GF-D8 (cell line): ENCODE measurements around the gene HERPUD2.

Experiments used
- DNase-seq: peaks from one replicate; lab custom pipeline; 2025; lab: John Stamatoyannopoulos, UW

Gene HERPUD2, protein sequence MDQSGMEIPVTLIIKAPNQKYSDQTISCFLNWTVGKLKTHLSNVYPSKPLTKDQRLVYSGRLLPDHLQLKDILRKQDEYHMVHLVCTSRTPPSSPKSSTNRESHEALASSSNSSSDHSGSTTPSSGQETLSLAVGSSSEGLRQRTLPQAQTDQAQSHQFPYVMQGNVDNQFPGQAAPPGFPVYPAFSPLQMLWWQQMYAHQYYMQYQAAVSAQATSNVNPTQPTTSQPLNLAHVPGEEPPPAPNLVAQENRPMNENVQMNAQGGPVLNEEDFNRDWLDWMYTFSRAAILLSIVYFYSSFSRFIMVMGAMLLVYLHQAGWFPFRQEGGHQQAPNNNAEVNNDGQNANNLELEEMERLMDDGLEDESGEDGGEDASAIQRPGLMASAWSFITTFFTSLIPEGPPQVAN

DNA sequence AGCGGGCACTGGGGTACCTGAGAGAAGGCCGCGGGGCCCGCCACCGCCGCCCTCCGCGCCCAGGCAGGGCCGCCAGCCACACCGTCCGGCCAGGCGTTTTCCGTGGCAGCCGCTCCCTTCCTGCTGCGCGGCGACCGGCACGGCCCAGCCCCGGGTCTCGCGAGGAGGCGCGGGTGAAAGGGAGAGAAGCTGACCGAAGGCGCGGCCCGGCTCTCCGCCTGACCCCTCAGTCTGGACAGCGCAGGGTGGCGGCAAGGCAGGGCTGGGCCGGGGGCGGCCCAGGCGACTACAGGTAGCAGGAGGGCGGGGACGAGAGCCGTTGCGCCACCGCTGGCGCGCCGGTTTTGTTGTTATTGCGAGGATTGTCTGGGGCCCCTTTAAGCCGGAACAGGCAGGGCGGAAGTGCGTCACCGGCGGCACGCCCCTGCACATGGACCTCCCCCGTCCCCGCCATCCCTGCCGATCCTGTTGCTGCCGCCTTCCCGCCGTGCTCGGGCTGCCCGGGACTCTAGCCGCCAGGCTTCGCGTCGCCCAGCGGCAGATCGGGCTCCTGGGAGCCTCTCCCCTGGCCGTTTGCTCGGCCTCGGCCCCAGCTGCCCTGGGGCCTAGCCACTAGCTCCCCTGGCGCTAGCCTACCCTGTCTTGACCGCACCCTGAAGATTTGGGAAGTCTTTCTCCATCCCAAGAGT lies at the start of gene HERPUD2:
Gene HERPUD2, minus strand, starts transcription at position 352 of the 689 bp plus-strand sequence. CDS start 805 bp downstream, outside the sequence.
- DNase-seq, result peak; percentile 89

DNA sequence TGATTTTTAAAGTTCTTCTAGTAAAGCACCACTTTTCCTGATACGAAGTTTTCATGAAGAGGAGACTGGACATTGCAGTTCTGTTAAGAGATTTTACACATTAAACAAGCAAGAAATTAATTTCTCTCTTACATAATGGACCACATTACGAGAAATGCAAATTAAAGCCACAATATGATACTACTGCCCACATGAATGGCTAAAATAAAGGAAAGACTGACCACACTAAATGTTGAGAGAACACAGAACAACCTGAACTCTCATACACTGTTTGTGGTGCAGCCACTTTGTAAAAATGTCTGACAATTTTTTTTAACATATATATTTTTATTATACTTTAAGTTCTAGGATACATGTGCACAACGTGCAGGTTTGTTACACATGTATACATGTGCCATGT lies 44.0 kb upstream of the HERPUD2 start:
- DNase-seq, result no peak

DNA sequence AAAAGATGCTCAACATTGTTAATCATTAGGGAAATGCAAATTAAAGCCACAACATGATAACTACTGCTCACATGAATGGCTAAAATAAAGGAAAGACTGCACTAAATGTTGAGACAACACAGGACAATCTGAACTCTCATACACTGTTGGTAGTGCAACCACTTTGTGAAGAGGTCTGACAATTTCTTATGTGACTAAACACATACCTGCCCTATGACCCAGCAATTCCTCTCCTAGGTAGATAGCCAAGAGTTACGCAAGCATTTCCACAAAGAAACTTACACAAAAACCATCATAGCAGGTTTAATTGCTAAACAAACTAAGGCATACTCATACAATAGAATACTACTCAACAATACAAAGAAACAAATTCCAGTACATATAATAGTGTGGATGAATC lies 41.8 kb upstream of the HERPUD2 start:
- no peak for DNase-seq

DNA sequence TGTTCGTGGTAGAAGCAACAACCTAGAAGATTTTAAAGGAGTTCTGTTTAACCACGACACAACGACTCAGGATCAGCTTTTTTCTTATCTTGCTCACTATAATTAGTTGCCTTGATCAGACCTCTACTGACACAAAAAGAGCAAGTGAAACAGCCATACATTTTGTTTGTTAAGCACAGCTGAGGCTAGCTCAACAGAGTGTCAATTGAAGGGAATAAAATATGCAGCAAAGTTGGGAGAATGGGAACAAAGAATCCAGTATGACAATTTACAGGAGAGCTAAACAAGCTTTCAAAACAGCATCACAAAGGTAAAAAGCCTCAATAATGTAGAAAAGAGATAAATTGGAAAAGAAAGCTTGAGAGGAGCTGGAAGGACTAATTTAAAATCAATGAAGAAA lies 40.5 kb upstream of the HERPUD2 start:
- no peak for DNase-seq

DNA sequence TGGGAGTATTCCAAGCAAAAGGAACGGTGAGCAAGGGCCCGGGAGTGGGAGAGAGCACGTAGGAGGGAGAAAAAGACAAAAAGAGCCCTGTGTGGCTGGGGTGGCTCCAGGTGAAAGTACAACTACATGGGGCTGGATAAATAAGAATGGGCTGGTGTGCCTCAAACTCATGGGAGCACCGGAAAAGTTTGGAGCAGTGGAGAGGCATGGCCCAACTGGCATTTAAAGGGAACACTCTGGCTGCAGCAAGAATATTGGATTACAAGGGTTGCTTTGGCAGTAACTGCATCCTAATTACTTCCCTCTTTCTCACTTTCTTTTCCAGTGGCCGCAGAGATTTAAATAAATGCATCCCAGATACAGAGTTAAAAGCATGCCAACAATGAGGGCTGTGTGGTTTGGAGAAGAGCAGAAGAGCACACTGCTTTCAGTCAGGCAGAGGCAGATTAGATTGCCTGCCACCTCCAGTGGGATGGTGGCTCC lies 39.1 kb upstream of the HERPUD2 start:
- no peak for DNase-seq

DNA sequence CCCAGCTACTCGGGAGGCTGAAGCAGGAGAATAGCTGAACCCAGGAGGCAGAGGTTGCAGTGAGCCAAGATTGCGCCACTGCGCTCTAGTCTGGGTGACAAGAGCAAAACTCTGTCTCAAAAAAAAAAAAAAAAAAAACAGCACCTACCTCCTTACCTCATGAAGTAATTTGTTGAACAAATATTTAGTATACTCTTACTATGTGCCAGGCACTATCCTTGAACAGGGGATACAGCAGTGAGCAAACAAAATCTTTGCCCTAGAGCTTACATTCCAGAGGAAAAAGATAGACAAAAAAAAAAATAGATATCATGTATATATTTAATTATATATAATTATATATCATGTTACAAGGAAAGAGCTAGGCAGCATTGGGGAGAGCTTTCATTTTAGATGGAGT lies 36.4 kb upstream of the HERPUD2 start:
- no peak for DNase-seq

DNA sequence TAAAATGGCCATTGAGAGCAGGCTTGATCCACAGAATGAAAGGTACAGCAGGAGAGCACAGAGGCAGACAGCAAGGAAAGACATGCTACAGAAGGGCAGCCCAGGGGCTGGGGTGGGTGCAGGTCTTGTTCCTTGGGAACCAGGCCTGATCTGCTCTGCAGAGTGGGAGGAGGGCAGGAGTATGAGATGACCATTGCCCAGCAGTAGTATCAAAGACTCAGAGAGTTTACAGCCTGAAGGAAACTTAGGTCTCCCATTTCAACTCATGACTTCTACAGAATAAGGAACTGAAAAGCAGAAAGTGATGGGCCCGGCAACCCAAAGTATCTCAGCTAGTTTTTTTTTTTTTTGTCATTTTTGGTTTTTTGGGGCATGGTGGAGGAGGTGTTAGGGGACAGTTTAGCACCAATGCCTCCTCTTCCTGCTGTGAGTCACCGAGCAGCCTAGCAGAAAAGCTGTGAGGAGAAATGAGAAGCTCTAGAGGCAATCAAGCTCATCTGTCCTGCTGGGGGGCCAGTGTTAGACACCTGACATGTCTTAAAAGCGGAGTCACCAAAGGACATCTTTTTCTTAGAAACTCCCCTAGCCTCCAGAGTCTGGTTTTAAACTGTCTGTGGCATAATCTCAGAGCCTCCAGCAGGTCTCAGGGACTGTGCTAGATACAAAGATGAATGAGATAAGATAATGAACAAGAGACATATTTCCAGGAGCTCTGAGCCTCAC lies 34.3 kb upstream of the HERPUD2 start:
- DNase-seq, result no peak

DNA sequence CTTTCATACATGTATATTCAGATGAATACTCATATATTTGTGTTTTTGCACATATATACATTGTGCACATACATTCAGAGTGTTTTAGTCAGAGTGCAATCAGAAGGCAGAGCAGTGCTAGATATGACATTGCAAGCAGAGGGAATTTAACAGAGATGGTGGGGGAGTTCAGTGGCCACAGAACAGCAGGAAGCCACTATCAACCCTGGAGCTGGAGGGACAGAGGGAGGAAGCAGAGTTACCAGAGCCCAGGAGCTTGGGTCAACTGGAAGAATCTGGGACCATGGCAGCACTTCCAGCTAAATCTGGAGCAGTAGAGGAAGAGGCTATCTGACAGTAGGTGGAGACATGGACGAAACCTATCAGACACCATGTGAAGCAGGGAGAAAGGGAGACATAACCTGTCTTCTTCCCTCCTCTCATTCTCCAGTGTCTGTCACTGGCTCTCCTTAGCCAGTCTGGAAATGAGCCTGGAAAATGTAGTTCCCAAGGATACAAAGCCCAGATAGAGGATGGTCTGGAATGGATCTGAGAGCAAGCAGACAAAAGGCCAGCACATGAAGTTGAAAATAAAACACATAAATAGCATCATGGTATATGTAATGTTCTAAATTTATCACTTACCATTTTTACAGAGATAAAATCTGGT lies 33.6 kb upstream of the HERPUD2 start:
- DNase-seq, result no peak

DNA sequence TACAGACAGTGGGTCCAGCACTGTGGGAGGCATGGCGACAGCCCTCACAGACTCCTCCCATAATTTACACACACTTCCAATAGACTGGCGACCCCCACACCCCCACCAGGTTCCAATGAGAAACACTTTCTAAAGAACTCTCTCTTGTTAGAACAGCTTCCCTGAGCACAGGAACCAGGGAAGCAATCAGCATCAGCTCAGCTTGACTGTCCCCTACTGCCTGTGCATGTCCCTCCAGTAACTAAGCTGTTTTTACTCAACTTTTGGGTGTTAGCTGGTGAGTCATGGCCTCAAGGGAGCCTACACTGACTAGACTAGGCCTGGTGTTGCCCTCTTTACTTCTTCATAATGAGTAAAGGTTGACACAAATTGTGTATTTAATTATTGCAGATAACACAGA lies 32.6 kb upstream of the HERPUD2 start:
- DNase-seq, result no peak

DNA sequence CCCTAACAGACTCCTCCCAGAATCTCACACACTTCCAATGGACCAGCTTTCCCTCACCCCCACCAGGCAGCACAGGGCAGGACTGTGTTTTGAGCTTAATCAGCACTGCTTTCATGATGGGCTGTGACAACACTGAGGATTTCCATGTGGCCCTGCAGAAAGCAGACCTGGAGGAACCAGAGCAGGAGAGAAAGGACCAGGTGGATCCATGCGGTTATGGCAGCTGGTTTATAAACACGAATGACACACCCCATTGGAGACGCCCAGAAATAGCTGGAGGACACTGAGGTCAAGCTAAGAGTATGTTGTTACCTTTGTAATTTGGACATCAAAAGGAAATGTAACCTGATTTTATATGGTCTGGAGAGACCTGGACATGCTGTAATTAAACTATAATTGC lies 31.7 kb upstream of the HERPUD2 start:
- no peak for DNase-seq

DNA sequence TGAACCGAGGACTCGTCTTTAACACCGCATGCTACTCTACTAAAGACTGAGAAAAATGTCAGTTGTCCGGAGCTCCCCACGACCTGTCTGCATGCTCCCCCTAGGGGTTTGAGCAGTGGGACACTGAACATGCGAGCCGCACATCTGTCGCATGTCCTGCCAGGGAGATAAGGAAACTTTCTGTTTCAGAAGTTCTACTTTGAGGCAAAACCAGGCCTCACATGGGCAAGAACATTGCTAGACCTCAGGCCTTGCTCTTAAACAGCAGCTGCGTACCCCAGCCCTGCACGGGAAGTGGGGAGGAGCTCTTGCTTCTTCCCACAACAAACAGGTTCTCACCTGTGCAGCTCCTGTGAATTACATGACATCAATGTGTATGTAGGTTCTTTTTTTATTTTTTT lies 30.3 kb upstream of the HERPUD2 start:
- DNase-seq, result no peak

DNA sequence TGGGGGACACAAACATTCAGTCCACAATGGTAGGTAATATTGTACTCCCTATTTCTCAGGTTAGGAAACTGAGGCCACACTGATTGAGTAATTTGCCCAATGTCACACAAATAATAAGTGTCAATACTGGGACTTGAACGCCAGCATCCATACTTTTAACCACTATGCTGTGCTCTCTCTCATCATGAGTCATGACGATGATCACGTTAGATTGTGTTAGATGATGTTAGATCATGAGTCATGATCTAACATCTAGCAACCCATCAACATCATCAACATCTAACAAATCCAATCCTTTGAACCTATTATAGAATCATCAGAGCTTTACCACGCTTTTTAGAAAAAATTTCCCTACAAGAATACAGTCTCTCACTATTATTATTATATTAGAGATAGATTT lies 28.1 kb upstream of the HERPUD2 start:
- DNase-seq, result no peak

DNA sequence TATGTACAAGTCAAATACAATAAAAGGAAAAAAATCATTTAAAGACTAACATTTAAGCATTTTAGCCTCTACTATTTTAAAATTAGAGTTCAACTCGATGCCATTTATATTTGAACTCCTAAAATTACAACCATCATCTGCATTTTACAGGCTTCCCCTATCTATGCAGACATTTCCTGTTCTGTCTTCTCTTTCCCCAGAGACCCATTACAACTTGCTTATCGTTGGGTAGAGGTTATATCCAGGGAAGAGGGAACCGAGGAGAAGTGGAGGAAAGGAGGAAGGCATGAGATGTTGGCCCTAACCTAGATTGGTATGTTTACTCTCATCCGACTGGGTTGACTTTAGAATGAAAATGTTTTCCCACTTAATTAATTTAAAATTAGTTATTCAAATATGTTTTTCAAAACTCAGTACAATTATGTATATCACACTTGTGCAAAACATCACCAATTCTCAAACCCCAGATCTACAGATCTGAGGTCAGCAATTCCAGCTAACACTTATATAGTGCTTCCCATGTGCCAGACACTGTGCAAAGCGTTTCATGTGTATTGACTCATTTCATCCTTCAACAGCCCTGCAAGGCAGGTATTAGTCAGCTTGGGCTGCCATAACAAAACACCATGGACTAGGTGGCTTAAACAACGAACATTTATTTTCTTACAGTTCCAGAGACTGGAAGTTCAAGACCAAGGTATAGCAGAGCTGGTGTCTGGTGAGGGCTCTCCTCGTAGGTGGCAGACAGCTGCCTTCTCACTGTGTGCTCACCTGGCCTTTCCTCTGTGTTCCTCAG lies 27.3 kb upstream of the HERPUD2 start:
- peak; percentile 62 for DNase-seq

DNA sequence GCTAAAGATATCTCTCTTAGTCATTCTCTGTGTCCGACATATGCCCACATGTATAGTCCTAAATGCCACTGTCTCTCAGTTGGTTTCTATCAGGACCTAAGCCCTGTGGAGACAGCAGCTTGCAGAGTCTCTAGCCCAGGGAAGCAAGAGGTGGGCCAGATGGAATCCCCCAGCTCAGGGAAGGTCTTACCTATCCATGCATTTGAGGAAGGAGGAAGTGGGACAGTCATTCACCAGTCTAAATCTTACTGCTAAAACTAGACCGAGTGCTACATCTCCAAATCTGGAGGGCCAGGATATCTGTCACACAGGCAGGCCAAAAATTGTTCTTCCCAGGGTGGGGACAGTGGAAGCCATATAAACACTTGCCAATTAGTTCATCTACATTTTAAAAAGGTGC lies 26.4 kb upstream of the HERPUD2 start:
- DNase-seq, result no peak

DNA sequence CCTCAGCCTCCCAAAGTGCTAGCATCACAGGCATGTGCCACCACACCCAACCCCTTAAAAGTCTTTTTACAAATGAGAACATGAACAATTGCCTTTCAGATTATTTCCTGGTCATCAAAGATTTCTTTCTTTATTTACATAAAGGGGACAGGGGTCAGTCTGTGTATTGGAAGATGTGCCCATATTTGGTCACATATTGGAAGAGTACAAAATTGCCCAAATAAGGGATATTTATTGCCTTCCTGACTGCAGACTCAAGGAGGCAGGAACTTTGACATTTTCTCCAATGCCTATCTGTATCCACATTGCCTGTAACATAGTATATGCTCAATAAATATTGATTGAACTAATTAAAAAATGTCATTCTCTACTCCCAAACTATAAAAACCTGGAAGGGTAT lies 25.9 kb upstream of the HERPUD2 start:
- DNase-seq, result no peak

DNA sequence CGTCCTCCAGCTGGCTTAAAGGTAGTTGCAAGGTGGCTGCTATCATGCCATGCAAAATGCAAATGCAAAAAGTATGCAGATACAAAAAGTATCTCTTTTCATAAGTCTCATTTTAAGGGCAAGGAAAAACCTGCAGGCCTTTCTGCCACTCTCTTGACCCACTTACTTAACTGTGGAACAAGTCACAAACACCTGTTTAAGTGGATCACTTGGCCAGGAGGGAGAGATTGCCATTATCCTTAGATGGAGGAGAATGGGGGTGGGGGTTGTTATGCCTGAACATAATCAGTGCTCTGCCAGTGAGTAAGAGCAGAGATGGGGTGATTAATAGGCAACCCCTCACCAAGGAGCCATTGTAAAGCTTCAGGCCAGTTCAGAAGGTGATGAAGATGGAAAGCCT lies 25.1 kb upstream of the HERPUD2 start:
- DNase-seq, result no peak

DNA sequence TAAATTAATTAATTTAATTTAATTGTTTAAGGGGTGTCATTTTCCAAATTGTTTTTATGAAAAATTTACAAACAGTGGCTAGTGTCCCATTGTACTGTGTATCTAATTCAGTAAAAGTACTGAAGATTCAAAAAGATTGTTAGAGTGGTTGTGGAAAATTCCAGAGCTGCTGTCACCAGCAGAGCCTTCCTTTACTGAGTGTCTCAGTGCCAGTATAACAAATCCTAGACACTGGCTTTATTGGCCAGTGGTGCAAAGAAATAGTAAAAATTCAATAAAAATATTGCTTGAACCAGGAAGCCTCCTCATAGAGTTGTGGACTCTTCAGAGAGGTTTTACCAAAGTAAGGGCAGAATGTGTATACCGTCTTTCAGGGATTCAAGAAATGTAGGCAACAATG lies 23.1 kb upstream of the HERPUD2 start:
- no peak for DNase-seq

DNA sequence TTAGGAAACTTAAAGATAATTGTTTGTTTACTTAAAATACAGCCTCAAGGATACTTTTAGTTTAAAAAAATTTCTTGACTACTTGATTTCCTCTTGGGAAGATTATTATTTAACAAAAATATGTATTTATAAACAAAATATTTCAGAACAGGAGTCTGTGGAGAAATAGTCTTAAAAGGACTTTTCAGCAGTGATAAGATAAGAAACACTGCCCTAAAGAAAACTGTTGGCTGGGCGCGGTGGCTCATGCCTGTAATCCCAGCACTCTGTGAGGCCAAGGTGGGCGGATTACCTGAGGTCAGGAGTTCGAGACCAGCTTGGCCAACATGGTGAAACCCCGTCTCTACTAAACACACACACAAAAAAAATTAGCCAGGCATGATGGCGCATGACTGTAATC lies 22.6 kb upstream of the HERPUD2 start:
- no peak for DNase-seq

DNA sequence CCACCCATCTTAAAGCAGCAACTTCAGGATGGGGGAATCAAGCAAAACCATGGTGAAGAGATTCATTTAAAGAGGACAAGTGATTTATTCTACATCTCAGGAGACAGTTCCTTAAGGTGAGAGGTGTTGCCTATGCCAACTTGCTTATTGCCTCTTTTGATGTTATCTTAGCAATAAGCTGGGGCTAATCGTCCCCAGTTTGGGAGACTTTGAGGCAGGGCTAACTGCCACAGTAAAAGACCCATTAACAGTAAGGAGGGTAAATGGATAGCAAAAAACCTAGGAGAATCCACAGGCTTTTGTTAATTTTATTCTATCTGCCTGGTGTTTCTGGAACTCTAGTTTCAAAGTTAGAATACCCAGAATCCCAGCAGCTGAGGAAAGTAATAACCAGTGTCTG lies 22.1 kb upstream of the HERPUD2 start:
- DNase-seq, result no peak

DNA sequence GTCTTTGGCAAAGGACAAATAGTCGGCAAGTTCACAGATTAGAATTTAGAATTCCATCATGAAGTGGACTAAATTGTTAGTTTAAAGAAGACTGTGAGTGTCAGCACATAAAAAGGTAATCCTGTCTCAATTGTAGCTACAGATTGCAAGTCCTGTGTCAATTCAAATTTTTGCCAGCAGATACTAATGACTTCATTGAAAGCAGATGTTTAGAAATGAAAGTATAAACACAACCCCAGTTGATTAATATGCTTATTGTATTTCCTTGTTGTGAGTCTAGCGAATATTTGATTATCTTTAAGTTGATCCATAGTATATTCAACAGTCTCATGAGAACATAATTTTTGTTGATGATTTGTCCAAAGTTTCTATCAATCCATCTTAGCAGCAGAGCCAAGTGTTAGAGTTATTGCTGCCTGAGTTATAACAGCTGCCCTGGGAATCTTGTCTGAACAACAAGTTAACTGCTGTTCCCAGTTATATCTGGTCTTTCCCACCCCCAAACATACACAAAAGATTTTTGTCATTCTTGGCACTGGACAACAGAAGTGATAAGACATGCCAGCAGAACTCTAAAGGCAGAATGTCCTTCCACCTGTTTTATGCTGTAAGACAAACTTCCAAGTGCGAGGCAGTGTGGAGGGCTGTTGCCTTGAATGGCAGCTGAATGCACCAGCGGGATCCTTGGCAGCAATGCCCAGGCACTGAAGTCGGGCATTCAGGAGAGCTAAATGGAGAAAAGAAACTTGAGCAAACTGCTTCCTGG lies 21.3 kb upstream of the HERPUD2 start:
- no peak for DNase-seq

DNA sequence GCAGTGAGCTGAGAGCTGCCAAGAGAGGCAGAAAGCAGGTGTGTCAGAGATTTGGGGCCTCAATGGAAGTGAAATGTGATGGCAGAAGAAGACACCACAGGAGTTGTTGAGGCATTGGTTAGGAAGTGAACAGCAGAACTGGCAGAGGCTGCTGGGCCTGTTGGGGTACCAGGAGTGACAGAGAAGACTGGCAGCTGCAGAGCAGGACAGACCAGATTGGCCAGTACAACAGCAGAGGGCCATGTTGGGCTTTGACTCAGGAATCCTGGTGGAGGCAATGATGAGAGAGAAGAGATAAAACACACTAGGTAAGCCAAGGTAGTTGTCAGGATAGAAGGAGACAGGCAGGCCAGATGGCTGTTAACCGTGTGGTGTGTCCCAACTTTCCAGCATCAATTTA lies 19.9 kb upstream of the HERPUD2 start:
- no peak for DNase-seq
